Astrocyte of the cerebellum (primary cell): ENCODE measurements around the gene TPSG1.

Source experiments
- DNase-seq: peaks from one replicate; pipeline ENCODE4 v3.0.0-alpha.2; 2011; ENCODE audit warnings: low read depth
- H3K4me3 ChIP-seq: 2 replicates; pipeline ENCODE4 v1.5.1; 2011; ENCODE audit warnings: mild to moderate bottlenecking, low read depth, low read length, moderate library complexity
- in situ Hi-C: cut with HindIII; loops from 2 replicates; pipeline ENCODE4 v1.10.0; 2017; ENCODE audit warnings: low sequenced_read_pairs
- TF ChIP-seq, protein P1 (sequence below): IDR thresholded peaks from 2 replicates; pipeline ENCODE4 v1.5.1; 2012; ENCODE audit warnings: low read length, low read depth, moderate library complexity, mild to moderate bottlenecking; ENCODE audit errors: missing control alignments

TPSG1 gene

DNA sequence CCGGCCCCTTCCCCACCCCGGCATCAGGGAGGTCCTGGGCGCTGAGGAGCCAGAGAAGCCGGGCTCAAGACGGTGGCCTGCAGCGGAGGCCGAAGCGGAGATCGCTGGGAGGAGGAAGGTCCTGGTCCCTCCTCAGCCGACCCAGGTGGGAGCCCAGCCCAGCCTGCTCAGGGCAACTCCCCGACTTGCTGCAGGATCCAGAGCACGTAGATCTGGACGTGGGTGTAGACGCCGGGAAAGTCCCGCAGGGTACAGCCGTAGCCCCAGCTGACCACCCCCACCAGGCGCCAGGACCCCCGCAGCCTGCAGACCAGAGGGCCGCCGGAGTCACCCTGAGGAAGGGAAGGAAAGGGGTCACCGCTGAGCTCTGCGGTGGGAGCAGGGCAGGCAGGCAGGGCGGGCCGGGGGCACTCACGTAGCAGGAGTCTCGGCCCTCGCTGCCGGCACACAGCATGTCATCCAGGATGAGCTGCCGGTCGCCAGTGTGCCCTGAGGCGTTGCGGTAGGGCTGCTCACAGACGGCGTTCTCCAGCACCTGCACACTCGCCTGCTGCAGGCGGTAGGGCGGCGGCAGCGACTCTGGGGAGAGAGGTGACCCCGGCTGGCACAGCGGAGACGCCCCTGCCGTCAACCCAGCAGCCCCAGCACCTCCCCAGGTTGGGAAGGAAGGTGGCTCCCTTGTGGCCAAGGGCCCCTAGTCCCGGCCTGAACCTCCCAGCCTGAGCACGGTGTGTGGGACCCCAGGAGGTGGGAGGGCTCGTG, 36.2 kb upstream of the TPSG1 start:
- DNase-seq: no peak
- in situ Hi-C loops: no loop called here
- TF ChIP-seq, protein P1, sequence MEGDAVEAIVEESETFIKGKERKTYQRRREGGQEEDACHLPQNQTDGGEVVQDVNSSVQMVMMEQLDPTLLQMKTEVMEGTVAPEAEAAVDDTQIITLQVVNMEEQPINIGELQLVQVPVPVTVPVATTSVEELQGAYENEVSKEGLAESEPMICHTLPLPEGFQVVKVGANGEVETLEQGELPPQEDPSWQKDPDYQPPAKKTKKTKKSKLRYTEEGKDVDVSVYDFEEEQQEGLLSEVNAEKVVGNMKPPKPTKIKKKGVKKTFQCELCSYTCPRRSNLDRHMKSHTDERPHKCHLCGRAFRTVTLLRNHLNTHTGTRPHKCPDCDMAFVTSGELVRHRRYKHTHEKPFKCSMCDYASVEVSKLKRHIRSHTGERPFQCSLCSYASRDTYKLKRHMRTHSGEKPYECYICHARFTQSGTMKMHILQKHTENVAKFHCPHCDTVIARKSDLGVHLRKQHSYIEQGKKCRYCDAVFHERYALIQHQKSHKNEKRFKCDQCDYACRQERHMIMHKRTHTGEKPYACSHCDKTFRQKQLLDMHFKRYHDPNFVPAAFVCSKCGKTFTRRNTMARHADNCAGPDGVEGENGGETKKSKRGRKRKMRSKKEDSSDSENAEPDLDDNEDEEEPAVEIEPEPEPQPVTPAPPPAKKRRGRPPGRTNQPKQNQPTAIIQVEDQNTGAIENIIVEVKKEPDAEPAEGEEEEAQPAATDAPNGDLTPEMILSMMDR: no peak
- no peak overlapping the region for H3K4me3 ChIP-seq

DNA sequence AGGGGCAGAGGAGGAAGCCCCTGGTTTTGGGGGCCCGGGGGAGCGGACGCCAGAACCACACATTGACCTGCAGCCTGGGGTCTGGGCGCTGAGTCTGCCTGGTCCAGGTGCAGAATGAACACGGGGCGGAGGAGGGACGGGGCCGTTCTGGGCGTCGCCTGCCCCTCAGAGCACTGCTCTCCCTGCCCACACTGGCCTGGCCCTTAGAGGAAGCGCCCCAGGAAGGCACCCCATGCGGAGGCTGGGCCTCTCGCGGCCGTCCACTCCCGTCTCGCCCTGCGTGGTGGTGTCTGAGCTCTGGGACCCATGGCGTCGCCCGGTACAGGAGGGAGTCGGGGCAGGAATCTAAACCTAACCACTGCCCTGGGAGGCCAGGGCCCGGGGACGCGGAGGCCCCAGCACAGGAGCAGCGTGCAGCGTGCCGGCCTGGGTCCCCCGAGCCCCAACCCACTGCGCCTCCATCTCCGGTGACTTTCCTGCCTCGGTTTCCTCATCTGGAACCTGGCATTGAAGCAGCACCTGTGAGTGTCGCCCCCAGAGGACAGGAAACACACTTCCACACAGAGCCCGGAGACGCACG, 35.1 kb upstream of the TPSG1 start:
- no peak for DNase-seq
- TF ChIP-seq, protein P1: no peak
- in situ Hi-C loops: no loop called here
- no peak overlapping the region for H3K4me3 ChIP-seq

DNA sequence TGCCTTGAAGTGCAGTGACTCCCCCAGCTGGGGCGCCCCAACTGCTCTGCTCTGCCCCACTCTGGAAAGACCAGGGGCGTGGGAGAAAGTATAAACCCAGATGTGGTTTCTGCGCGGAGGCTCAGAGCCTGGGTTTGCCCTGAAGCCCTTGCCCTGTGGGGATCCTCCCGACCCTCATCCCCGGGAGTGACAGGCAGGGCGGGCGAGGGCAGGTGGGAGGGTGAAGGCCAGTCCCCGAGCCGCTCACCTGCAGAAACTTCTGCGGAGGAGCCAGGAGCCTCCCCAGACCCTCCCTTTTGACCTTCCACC, 34.6 kb upstream of the TPSG1 start:
- in situ Hi-C loops: no loop called here
- TF ChIP-seq, protein P1: no peak

DNA sequence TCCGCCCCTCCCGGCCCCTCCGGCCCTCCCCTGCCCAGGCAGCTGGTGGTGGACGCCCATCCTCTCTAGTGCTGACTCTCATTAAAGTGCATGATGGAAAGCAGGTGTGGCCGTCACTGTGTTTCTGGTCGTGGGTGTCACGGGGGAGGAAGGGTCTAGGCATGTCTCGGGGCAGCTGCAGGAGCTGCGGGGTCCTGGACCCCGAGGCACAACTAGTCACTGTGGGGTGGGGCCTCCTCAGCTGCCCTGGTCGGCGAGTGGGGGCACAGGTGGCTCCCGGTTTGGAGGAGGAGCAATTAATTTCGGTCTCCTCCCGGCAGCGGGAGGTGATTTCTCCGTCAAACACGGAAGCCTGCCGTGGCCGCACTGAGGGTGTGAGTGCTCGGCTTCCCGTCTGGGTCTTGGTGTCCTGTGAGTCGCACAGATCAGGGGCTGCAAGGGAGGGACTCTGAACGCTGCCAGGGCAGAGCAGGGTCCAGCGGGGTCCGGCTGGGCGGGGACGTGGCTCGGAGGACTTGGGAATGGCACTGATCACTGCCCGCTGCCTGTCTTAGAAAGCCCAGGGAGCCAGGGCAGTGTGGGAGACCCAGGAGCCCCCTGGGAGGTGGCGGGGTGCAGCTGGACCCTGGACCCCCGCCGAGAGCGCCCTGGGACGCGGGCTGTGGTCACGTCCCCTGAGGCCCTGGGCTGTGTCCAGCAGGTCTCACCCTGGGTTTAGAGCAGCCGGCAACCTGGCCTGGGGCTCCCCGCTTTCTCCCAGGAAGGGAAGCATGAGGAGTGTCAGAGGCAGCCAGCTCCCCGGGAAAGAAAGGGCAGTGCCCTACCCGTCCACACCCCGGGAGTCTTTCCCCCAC, 34.1 kb upstream of the TPSG1 start:
- H3K4me3 ChIP-seq: no peak overlapping the region
- no peak for DNase-seq
- TF ChIP-seq, protein P1: no peak
- in situ Hi-C loops: no loop called here

More for the DNA sequence above, 34.6 kb upstream of the TPSG1 start:
- H3K4me3 ChIP-seq: no peak overlapping the region
- no peak for DNase-seq

DNA sequence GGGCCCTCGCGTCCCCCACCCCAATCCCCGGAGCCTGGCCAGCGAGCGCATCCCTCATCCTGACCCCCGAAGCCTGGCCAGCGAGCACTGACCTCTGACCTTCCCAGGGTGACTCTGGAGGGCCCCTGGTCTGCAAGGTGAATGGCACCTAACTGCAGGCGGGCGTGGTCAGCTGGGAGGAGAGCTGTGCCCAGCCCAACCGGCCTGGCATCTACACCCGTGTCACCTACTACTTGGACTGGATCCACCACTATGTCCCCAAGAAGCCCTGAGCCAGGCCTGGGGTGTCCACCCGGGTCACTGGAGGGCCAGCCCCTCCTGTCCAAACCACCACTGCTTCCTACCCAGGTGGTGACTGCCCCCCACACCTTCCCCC, 33.1 kb upstream of the TPSG1 start:
- TF ChIP-seq, protein P1: no peak
- in situ Hi-C loops: no loop called here
- no peak overlapping the region for H3K4me3 ChIP-seq
- DNase-seq: no peak

DNA sequence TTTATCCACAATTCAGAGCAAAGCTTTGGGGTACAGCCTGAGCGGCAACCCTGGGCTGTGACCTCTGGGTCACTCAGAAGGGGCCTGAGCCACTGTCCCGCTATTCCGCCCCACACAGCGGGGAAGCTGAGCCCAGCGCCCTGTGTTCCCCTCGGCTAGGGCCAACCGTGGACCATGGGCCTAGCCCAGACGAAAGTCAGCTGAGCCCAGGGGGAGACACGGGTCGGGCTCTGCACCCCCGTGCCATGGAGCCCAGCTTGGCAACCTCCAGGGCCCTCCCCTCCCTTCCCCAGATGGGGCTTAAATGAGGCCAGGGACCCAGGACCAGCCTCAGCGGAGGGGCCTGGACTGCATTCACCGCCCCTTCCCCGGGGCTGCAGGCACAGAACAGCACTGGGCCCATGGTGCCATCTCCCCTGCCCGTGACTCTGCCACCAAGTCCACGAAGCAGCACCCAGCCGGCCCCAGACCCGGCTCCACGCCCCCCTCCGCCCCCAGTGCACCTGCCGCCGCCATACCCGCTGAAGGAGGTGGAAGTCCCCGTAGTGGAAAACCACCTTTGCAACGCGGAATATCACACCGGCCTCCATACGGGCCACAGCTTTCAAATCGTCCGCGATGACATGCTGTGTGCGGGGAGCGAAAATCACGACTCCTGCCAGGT, 32.6 kb upstream of the TPSG1 start:
- TF ChIP-seq, protein P1: no peak
- DNase-seq: no peak
- no peak overlapping the region for H3K4me3 ChIP-seq
- in situ Hi-C loops: no loop called here
